GM08714 (cell line): ENCODE measurements around the gene PC.

Source experiments
- H3K4me3 ChIP-seq: fragments of 200-500 bp; sonication (Bioruptor generic); 2 replicates; pipeline ENCODE4 v1.5.1; 2014; ENCODE audit warnings: mild to moderate bottlenecking, low read length, inconsistent platforms
- ZNF274 ChIP-seq: IDR thresholded peaks from 2 replicates; pipeline ENCODE4 v1.6.1; 2012; ENCODE audit warnings: mild to moderate bottlenecking, low read depth, low read length

PC gene

DNA sequence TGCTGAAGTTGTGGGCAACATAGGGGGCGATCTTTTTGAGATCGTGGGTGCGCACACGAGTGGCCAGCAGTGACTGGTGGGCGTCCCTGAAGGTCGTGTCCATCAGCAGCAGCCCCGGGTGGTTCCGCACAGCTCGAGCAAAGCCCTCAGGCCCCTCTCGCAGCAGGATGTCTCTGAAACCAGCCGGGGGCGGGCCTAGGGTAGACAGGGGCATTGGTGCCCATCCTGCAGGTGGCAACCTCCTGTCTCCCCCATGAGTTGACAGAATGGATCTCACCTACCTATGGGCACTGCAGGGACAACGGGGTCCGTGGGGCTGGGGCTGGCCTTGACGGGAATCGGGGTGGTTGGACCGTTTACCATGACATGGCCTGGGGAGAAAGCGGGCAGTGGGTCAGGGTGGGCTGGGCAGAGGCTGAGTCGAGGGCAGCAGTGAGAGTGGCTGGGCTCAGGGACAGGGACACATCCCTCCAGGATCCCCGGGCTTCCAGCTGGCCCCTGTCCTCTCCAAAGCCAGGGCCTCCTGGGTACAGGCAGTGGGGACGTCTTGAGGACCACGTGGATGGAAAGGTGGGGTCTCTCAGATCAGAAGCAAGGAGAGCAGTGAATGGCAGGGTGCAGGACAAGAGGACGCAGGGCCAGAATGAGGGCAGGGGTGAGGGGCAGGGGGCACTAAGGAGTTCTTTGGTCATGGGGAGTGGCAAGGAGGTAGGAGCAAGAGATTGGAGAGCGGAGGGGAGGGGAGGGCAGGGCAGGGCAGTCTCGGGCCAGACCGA is 105.5 kb downstream of the PC start:
- H3K4me3 ChIP-seq = no peak overlapping the region
- TF ChIP-seq ZNF274 = no peak

DNA sequence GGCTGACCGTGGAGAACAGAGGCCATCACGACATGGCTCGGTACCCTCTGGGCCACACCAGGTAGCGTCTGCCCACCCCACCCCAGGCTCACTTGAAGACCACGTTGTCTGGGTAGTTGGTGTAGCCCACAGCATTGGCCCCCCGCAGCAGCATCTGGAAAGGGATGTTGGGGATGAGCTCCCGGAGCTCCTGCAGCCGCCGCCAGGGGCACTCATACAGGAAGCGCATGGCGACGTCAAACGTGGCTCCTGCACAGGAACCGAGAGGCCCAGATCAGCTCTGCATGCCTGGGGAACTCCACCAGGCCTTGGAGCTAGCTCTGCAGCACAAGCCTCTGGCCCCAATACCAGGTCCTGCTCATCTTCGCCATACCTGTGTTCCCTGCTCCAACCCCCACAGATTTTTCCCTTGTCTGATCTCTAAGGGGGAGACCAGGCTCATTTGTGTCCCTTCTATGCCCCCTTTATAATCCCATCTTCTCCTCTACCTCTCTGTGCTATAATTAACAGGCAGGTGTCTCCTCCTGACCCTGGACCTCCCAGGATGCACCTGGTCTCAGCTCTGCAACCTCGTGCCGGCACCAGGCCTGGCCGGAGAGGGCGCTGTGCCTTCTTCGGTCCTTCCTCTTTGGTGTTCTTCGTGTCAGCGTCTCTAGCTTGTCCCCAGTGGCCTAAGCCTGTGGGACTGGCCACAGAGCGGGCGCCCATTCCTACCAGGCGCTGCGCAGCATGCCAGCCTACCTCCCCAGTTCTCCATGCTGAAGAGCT is 106.3 kb downstream of the PC start:
- no peak for TF ChIP-seq ZNF274

DNA sequence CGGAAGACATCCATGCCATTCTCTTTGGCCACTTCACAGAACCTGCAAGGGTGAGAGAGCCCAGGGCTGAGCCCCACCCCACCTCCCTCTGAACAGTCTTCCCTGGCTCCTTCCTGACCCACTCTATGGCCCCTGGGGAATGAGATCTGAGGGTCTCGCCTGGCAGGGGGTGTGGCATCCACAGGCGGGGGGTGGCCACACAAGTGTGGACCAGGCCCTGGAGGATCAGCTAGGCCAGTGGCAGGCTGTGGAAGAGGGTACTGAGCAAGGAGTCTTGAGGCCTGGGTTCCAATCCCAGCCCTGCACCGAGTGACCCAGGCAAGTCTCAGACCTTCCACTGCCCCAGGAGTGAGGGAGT is 107.0 kb downstream of the PC start:
- TF ChIP-seq ZNF274 = no peak

More for the DNA sequence above, 106.3 kb downstream of the PC start:
- no peak overlapping the region for H3K4me3 ChIP-seq

DNA sequence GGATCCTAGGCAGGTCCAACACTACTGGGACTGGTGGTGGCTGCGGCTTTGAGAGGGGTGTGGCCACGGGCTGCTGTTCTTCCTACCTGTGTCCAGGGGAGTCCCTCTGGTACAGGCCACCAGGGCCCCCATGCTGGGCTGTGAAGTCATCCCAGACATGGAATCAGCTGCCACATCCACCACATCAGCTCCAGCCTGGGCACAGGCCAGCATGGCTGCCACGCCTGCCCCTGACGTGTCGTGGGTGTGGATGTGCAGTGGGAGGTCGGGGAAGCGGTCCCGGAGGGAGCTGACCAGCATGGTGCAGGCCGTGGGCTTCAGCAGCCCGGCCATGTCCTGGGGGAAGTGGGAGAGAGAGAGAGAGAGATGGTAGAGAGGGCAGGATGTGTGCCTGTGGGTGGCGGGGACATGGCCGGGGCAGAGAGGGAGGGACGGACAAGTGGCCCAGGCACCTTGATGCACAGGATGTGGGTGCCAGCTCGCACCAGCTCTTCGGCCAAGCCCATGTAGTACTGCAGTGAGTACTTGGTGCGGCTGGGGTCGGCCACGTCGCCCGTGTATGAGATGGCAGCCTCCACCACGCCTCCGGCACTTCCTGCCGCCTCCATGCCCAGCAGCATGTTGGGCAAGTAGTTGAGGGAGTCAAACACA is 107.5 kb downstream of the PC start:
- H3K4me3 ChIP-seq = no peak overlapping the region
- no peak for TF ChIP-seq ZNF274

More for the DNA sequence above, 107.0 kb downstream of the PC start:
- no peak overlapping the region for H3K4me3 ChIP-seq

DNA sequence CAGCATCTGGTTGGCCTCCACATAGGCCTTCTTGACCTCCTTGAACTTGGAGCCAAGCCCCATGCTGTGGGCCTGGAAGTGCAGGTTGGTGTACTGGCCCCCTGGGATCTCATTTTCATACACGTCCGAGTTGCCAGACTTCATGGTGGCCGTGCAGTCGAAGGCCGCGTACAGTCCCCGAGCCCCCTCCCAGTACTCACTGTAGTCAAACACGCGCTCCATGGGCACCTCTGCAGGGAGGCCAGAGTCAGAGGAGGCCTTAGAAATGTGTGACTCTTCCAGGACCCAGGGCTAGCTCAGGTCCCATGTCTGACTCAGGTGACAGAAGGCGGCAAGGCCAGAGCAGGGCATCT is 108.0 kb downstream of the PC start:
- TF ChIP-seq ZNF274 = no peak
- no peak overlapping the region for H3K4me3 ChIP-seq

DNA sequence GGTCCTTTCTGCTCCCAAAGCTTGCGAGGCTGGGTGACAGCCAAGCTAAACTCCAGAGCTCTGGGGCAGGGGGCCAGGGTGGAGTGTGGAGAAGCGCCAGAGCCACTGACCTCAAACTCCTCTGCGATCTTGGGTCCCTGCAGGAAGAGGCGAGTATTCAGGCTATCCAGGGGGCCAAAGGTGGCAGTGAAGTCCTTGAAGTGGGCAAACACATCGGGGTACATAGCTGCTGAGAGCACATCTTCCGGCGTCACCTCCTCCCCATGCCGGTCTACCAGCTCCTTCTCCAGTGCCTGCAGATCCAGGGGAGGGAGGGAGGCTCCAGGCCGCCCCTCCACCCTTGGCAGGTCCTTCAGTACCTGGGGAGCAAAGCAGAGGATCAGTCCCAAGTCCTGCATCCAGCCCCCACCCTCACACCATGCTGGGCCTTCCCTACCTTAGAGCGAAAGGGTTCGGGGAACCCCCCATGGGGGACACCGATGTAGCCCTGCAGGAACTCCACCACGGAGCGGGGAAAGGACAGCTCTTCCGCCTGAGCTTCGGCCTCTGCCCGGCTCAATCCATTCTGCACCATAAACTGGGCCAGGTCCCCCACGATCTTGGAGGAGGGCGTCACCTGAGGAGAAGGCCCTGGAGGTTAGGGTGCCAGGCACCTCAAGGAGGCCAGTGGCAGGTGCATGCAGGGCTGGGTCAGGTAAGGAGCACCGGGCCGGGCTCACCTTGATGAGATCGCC is 108.5 kb downstream of the PC start:
- no peak overlapping the region for H3K4me3 ChIP-seq
- TF ChIP-seq ZNF274 = no peak

DNA sequence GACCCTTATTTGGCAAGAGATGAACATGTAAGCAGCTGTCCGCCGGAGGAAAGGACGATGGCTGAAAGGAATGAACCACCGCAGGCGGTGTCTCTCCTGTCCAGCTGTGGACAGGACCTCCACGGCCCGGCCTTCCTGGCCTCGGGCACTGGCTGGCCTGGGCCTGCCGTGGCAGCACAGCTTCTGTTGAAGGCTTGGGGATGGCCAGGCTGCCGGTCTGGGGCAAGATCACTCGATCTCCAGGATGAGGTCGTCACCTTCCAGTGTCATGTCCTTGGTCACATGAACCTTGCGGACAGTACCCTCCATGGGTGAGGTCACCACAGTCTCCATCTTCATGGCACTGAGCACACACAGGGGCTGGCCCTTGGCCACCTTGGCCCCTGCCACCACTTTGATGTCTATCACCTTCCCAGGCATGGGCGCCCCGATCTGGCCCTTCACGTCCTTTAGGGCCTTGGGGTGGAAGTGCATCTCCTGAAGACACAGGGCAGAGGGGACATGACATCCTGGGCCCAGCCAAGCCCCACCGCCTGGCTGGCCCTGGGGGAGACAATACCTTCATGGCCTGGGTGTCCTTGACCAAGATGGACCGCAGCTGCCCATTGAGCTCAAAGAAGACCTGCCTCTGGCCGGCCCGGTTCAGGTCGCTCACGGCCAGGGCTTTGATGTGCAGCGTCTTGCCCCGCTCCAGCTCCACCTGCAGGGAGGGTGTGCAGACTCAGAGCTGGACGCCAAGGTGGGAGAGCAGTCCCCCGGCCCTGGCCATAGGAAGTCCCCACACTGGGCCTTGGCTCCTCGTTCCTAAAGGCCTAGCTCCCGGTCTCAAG is 109.3 kb downstream of the PC start:
- no peak for TF ChIP-seq ZNF274
- H3K4me3 ChIP-seq = no peak overlapping the region

DNA sequence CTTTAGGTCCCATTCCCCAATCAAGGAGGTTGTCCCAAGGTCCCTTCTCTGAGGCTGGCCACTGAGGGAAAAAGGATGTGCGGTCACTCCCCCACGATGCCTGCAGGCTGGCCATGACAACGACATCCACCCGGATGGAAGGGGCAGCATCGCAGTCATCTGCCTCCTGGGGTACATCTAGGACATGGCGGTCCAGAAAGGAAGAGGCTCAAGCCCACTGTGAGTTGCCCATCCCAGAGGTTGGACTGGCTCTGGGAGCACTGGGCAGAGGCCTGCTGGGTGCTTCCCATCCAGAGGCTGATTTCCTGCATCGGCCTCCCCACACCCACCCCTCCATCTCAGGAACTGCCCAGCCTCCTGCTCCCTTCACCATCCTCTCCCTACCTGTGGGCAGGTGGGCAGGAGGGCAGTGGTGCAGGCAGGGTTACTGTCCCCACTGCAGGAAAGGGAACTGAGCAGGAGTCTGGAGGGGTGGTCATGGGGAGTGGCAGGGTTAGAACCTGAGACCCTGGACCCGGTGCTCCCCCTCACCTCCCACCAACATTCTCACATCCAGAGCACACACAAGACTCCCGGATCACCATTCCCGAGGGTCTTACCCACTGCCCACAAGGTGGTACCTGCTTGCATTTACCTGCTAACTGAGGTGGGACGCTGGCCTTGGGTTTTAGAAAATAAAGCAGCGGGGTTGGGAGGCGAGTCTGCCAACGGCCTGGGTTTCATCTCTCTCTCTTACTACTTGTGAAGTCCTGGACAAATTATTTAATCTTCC is 110.5 kb downstream of the PC start:
- H3K4me3 ChIP-seq = no peak overlapping the region
- no peak for TF ChIP-seq ZNF274

DNA sequence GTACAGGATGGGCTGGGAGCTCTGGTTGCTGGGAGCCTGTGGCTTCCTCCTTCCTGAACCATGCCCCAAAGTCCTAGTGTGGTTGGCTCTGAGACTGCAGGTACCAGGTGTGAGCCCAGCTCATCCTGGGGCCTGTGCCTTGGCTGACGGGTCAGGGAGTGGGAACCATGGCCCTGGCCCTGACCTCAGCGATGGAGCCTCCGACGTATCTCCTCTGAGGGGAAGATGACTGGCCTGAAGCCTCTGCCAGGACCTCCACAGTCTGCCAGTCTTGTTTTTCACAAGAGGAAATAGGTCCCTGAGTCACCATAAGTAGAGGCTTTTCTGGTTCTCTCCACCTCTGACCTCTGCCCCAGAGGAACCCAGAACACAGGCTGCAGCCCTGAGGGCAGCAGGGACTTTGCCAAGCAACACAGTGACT is 111.5 kb downstream of the PC start:
- no peak overlapping the region for H3K4me3 ChIP-seq
- TF ChIP-seq ZNF274 = no peak

DNA sequence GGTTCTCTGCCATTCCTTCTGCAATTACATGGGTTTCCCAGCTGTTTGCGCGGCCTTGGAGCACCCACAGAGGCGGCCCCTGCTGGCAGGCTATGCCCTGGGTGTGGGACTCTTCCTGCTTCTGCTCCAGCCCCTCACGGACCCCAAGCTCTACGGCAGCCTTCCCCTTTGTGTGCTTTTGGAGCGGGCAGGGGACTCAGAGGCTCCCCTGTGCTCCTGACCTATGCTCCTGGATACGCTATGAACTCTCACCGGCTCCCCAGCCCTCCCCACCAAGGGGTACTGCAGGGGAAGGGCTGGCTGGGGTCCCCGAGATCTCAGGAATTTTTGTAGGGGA is 112.3 kb downstream of the PC start:
- no peak for TF ChIP-seq ZNF274
- no peak overlapping the region for H3K4me3 ChIP-seq

DNA sequence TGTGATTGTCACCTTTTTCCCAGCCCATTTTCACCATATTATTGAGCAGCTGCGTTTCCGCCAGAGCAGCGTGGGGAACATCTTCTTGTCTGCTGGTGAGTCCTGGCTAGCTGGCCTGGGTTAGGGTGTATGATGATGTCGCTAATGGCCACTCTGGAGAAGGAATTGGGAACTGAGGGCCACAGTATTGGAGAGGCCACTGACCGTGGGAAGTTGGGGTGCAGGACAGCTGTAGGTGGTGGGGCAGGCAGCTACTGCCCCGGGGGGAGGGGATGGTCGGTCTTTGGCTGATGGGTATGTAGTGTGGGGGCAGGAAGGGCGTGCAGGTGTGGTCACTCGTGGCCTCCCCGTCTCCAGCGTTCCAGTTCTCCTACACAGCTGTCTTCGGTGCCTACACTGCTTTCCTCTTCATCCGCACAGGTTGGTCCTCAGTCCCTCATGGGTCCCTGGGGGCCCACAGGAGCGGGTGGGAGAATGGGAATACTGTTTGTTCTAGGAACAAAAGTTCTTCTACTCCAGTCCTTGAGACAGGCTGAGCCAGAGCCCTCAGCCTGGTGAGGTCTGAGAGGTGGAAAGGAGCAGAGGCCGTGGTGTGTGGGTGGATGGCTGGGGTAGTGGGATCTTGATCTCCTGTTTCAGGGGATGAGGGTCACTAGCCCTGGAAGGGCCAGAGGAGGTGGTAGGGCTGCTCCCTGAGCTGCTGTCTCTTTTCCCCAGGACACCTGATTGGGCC is 112.9 kb downstream of the PC start:
- H3K4me3 ChIP-seq = no peak overlapping the region
- TF ChIP-seq ZNF274 = no peak

DNA sequence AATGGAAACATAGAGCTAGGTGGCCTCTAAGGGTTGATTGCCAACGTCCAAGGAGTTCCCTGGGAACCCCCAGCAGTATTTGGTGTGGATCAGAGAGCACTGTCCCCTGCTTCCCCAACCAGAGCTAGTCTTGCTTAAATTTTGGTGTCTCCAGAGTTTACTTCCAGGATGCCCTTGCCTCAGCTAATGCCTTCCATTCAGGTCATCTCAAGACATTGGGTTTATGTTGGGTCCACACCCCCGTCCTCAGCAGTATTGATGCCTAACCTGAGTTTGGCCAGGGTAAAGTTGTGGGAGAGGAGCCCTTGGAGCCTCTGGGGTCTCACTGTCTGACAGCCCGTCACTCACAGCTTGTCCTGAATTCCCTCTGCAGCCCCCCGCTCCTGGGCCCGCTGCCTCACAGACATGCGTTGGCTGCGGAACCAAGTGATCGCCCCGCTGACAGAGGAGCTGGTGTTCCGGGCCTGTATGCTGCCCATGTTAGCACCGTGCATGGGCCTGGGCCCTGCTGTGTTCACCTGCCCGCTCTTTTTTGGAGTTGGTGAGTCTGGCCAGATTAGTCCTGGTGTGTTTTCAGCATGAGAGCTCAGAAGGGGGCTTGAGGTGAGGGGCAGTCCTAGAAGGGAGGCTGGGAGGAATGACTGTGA is 113.6 kb downstream of the PC start:
- no peak for TF ChIP-seq ZNF274
- H3K4me3 ChIP-seq = no peak overlapping the region; the same call in 1 of the 2 replicates
